ENCODE measurements around the gene LRAT. TPM values are rescaled to one million over a fixed set of nuclear protein-coding genes. Genes with fewer than 3 reads are reported as not detected.

The LRAT gene
- total RNA-seq (2021) (1.1 and 1.7 TPM in 2 replicates), Bru-seq, nascent RNA (percentile 37 among the genes with signal in this experiment), BruChase-seq, experiment 1, labeled RNA remaining after a 2-hour chase (percentile 42 among the genes with signal in this experiment), BruChase-seq, experiment 2, labeled RNA remaining after a 6-hour chase (percentile 53 among the genes with signal in this experiment)
- long read RNA-seq, full-length matches to known transcripts = 1 of 1 reads
- long read RNA-seq, partial matches to known transcripts = 0 of 1 reads
- long read RNA-seq, other reads (novel, unspliced or antisense) = 0 of 1 reads

GRCh38 chr4:154743683-154744340 is at the start of gene LRAT:
TSS of gene LRAT (plus strand) at chr4:154744000. CDS start at chr4:154744327, 327 bp downstream.
- DNase-seq (ENCODE audit: low spot score) = peak; percentile 81
- ChIA-PET CTCF (interaction anchor here (1.3 kb wide), 1 partner anchor 57 kb away, joined by 5 read pairs; no protein-coding TSS in a partner anchor), POLR2A (ENCODE audit: low non-redundant PET) (no interaction called here)
- intact Hi-C loops (cut with micrococcal nuclease; ENCODE audit: unreplicated experiment) = no loop called here
- Histone ChIP-seq H3K4me1 (ENCODE audit: insufficient read depth, low read length, poor library complexity, severe bottlenecking) (peaks cover 12% of the 10 kb centered on the region), H3K27ac (ENCODE audit: low read depth, low read length, poor library complexity, severe bottlenecking) (no peak within 1 kb of the TSS), H3K9me3 (ENCODE audit: low read depth, low read length, poor library complexity, severe bottlenecking) (no peaks in the 10 kb centered on the region), H3K36me3 (ENCODE audit: insufficient read depth, low read length, poor library complexity, severe bottlenecking) (no peaks in the 10 kb centered on the region), H3K27me3 (replicated peaks; ENCODE audit: insufficient read depth, low read depth, low read length, poor library complexity) (peaks cover 6% of the 10 kb centered on the region), H3K4me3 (ENCODE audit: low read depth, low read length, poor library complexity, severe bottlenecking) (peak within 1 kb of the TSS; percentile 61)
- TF ChIP-seq, protein P1, sequence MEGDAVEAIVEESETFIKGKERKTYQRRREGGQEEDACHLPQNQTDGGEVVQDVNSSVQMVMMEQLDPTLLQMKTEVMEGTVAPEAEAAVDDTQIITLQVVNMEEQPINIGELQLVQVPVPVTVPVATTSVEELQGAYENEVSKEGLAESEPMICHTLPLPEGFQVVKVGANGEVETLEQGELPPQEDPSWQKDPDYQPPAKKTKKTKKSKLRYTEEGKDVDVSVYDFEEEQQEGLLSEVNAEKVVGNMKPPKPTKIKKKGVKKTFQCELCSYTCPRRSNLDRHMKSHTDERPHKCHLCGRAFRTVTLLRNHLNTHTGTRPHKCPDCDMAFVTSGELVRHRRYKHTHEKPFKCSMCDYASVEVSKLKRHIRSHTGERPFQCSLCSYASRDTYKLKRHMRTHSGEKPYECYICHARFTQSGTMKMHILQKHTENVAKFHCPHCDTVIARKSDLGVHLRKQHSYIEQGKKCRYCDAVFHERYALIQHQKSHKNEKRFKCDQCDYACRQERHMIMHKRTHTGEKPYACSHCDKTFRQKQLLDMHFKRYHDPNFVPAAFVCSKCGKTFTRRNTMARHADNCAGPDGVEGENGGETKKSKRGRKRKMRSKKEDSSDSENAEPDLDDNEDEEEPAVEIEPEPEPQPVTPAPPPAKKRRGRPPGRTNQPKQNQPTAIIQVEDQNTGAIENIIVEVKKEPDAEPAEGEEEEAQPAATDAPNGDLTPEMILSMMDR (conservative IDR thresholded peaks at IDR 0.05; ENCODE audit: low read depth, low read length) = no peak
- TF ChIP-seq EZH2 (IDR thresholded peaks at IDR 0.05; ENCODE audit: borderline replicate concordance, low read depth, low read length, poor library complexity, severe bottlenecking) = no peak
- BruUV-seq (replicated peaks) = no TSS peak

DNA sequence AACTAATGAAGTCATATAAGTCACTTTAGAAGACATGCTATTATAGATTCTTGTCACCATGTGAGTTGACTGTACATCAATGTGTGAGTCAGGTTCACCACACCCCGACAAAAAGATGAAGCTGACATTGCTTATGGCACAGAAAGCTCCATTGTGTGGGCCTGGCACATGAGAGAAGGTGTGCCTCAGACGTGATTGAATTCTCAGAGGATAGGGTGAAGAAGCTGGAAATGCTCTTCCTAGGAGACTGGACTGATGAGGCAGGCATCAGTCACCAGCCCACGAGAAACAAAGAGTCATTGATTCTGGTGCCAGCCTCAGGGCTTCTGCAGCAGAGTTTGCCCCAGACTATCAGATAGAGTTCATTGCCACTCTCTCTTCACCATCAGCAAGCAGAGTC is 35.9 kb upstream of the LRAT start:
- CTCF ChIA-PET = no interaction called here
- H3K9me3 ChIP-seq (ENCODE audit: low read depth, low read length, poor library complexity, severe bottlenecking) = no peaks in the 10 kb centered on the region
- H3K27me3 ChIP-seq (replicated peaks; ENCODE audit: insufficient read depth, low read depth, low read length, poor library complexity) = no peaks in the 10 kb centered on the region
- H3K4me3 ChIP-seq (ENCODE audit: low read depth, low read length, poor library complexity, severe bottlenecking) = no peak overlapping the region
- intact Hi-C loops (cut with micrococcal nuclease; ENCODE audit: unreplicated experiment) = no loop called here
- H3K27ac ChIP-seq (ENCODE audit: low read depth, low read length, poor library complexity, severe bottlenecking) = no peak overlapping the region
- TF ChIP-seq, protein P1 (conservative IDR thresholded peaks at IDR 0.05; ENCODE audit: low read depth, low read length) = no peak
- no peak for TF ChIP-seq EZH2 (IDR thresholded peaks at IDR 0.05; ENCODE audit: borderline replicate concordance, low read depth, low read length, poor library complexity, severe bottlenecking)
- no TSS peak for BruUV-seq (replicated peaks)
- no peaks in the 10 kb centered on the region for H3K4me1 ChIP-seq (ENCODE audit: insufficient read depth, low read length, poor library complexity, severe bottlenecking)
- H3K36me3 ChIP-seq (ENCODE audit: insufficient read depth, low read length, poor library complexity, severe bottlenecking) = no peaks in the 10 kb centered on the region
- no peak for DNase-seq (ENCODE audit: low spot score)
- POLR2A ChIA-PET (ENCODE audit: low non-redundant PET) = no interaction called here

DNA sequence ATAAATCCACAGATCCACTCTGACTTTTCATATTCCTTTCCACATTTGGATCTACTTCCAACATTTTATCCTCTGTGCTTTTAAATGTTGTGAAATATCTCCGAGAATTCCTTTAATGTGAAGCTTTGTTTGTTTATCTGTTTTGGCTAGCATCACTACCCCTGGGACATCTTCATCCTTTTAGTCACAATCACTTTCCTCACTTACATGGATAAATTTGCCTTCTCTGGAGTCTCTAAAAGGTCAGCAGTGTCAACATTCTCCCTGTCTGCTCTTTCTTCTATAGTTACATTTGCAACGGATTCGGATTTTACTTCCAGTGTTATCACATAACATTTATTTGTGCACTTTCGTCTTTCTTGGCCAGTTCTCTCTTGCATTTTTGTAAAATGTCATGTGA is 34.2 kb upstream of the LRAT start:
- Histone ChIP-seq H3K27ac (ENCODE audit: low read depth, low read length, poor library complexity, severe bottlenecking) (no peak overlapping the region), H3K27me3 (replicated peaks; ENCODE audit: insufficient read depth, low read depth, low read length, poor library complexity) (no peaks in the 10 kb centered on the region), H3K4me1 (ENCODE audit: insufficient read depth, low read length, poor library complexity, severe bottlenecking) (no peaks in the 10 kb centered on the region), H3K9me3 (ENCODE audit: low read depth, low read length, poor library complexity, severe bottlenecking) (no peaks in the 10 kb centered on the region), H3K4me3 (ENCODE audit: low read depth, low read length, poor library complexity, severe bottlenecking) (no peak overlapping the region), H3K36me3 (ENCODE audit: insufficient read depth, low read length, poor library complexity, severe bottlenecking) (no peaks in the 10 kb centered on the region)
- intact Hi-C loops (cut with micrococcal nuclease; ENCODE audit: unreplicated experiment) = no loop called here
- no peak for TF ChIP-seq EZH2 (IDR thresholded peaks at IDR 0.05; ENCODE audit: borderline replicate concordance, low read depth, low read length, poor library complexity, severe bottlenecking)
- TF ChIP-seq, protein P1 (conservative IDR thresholded peaks at IDR 0.05; ENCODE audit: low read depth, low read length) = no peak
- DNase-seq (ENCODE audit: low spot score) = no peak
- no TSS peak for BruUV-seq (replicated peaks)
- ChIA-PET POLR2A (ENCODE audit: low non-redundant PET) (no interaction called here), CTCF (no interaction called here)
